GM18870 (cell line): Measurements from ENCODE around the gene FAM200A.
"Not testable (repeated sequence)": the region's sequence is repeated elsewhere in the genome, so short reads cannot be mapped to it uniquely, and the experiment has no call there.

Experiments used
- ATAC-seq: cut with Tn5 transposase; IDR thresholded peaks from one replicate; pipeline ENCODE4 v1.9.1; 2021; ENCODE audit warnings: moderate library complexity; ENCODE audit not compliant: unreplicated experiment

FAM200A gene

DNA sequence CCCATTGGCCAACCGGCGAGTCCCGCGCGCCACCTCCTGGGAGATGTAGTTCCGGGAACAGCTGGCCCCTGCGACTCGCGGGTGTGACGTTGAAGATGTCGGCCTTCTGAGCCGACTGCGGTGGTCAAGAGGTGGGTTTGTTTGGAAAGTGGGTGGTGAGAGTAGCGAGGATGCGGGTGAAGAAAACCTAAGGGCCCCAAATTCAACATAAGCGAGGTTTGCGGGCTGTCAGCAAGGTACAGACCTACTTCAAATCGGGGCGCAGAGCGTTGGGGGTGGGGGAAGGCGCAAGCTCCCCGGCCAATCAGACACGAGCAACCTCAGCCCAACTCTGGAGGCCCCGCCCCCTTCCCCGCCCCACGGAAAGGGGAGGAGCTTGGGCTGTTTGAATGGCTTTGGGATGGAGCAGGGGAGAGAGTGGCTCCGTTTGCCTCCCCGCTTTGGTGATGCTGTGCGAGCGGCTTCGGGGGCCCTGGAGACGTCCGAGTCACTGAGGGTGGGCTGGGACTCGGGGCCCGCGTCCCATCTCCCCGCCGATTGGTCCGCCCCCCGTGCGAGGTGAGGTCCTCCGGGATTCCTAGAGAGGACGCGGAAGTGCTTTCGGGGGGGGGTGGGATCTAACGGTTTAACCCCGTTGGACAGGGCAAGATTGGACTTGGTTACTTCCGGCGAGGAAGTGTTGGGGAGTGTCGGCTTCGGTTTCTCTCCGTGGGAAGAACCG, 47.2 kb downstream of the FAM200A start, which contains the start of gene ZKSCAN5:
TSS of gene ZKSCAN5 (plus strand) at position 60 of the 721 bp plus-strand sequence. CDS start 1,383 bp downstream, outside the sequence.
- ATAC-seq = peak; percentile 63

DNA sequence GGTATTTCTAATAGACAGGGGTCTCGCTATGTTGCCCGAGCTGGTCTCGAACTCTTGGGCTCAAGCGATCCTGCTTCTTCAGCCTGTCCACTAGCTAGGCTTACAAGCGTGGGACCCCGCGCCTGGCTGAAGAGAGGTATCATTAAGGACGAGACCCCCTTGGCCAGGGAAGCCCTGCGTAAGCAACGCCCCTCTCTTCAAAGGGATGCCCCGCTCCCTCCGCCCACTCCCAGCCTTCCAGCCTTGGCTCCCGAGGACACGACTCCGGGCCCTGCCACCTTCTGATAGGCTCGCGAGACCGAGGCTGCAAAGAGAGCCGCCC, 47.7 kb downstream of the FAM200A start:
- ATAC-seq = no peak

DNA sequence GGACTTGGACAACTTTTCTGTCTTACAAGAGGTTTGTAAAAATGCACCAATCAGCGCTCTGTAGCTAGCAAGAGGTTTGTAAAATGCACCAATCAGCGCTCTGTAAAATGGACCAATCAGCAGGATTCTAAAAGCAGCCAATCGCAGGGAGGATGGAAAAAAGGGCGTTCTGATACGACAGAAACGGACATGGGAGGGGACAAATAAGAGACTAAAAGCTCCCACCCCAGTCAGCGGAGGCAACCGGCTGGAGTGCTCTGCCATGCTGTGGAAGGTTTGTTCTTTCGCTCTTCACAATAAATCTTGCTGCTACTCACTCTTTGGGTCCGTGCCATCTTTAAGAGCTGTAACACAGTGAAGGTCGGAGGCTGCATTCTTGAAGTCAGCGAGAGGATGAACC, 50.7 kb downstream of the FAM200A start:
- ATAC-seq = not testable (repeated sequence)

DNA sequence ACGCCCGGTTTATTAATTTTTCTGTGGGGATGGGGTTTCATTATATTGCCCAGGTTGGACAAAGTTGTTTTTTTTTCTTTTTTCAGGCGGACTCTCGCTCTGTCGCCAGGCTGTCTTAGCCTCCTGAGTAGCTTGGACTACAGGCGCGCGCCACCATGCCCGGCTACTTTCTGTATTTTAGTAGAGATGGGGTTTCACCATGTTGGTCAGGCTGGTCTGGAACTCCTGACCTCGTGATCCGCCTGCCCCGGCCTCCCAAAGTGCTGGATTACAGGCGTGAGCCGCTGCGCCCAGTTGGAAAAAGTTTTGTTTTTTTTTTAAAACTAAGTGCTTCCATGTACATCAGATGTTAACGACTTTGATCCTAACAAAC, 51.3 kb downstream of the FAM200A start:
- no peak for ATAC-seq

DNA sequence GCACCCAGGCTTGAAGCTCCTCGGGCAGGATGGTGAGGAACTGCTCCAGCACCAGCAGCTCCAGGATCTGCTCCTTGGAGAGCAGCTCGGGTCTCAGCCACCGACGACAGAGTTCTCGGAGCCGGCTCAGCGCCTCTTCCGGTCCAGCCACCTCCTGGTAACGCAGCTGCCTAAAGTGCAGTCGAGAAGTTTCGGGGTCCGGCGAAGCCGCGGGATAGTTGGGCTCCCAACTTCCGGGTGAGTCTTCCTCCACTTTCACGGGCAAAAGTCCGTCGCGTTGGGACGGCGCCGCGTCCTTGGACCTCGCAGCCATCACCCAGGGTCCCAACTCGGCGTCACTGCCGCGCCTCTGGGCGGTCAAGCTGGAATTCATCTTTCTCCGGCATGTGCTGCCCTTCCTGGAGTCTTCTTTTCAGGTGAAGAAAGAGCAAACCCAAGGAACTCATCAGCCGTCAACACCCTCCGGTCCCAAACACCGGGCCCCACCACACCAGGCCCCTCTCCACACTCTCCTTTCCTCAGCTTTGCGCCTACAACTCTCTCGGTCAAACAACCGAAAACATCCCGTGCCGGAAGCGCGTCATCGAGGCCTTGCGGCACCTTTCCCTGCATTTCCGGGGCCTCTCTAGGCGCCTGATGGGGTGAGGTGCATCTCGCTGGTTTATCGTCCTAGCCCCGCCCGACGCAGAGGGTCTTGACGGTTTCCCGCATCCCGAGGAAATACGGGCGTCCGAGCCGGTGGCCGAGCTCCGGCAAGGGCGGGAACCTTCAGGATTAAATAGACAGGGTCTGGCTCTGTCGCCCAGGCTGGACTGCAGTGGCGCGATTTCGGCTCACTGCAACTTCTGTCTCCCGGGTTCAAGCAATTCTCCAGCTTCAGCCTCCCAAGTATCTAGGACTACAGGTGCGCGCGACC, 51.9 kb downstream of the FAM200A start, which contains the start of gene ZNF394:
TSS of gene ZNF394 (minus strand) at position 561 of the 916 bp plus-strand sequence. CDS start at position 373, 188 bp downstream.
- ATAC-seq = peak; percentile 43

DNA sequence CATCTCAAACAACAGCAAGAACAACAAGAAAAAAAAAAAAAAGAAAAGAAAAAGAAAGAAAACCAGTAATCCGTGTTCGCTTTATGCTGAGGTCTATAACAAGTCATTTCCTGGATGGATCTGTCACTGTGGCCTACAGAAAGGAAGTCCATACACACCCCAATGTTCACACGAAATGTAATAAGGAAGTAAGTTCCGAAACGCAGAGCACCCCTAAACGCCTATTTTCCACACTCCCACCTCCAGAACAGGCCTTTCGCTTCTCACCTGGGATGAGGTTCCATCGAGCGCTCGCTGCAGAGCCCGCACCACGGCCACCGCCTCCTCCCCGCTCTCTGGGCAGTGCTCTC, 52.6 kb downstream of the FAM200A start:
- peak; percentile 12 for ATAC-seq

DNA sequence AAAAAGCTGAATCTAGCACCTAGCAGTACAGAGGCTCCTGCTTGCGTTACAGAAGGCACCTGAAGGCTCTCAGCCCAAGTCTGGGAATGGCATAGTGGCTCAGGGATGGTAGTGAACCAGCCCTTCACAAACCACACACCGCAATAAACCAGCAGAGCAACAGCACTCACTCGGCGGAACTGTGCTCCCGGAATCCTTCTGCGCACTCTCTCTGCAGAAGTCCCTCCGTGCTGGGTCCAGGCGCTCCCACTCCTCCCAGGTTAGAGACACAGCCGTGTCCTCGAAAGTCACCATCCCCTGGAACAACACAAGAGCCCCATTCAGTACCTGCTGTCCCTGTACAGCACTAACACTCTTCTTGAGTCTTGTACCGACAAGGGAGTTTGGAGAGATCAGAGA, 53.4 kb downstream of the FAM200A start:
- no peak for ATAC-seq

DNA sequence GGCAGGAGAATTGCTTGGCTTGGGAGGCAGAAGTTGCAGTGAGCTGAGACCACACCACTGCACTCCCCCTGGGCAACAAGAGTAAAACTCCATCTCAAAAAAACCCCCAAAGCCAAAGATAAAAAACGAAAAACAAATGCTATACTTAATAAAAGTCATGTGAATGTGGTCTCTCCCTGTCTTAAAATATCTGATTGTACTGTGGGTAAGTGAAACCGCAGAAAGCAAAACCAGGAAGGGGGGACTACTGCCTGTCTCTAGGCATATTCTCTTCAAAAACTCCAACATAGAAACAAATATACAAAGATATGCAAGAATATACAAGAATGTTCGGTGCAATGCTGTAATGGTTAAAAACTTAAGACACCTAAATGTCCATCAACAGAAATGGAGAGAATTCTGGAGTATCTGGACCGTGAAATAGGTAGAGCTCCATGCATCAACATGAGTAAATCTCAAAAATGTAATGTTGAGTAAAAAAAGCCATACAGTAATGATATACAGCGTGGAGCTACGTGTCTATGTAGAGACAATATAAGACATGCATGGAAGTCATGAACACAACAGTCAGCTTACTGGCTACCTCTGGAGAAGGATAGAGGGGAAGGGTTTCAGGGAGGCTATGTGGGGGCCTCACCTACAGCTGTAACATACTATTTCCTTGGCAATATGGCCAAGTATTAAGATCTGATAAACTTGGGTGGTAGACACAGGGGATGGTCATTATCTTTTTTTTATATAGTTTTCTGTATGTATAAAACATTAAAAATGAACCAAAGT, 54.0 kb downstream of the FAM200A start:
- ATAC-seq = no peak
